Type B pancreatic cell (in vitro differentiated cells): ENCODE measurements around the gene PPT2. TPM values are rescaled to one million over a fixed set of nuclear protein-coding genes. Genes with fewer than 3 reads are reported as not detected.

ENCODE experiments used
- DNase-seq: peaks from one replicate; pipeline ENCODE4 v3.0.0; 2021; ENCODE audit warnings: mixed read lengths; ENCODE audit not compliant: unreplicated experiment; ENCODE audit errors: extremely low spot score
- H3K27ac Mint-ChIP-seq: 2 replicates; pipeline ENCODE4 v1.8.0; 2021; ENCODE audit warnings: mild to moderate bottlenecking, mixed read lengths
- H3K27me3 Mint-ChIP-seq: 2 replicates; pipeline ENCODE4 v1.8.0; 2021; ENCODE audit warnings: mixed read lengths
- H3K36me3 Mint-ChIP-seq: 2 replicates; pipeline ENCODE4 v1.8.0; 2021; ENCODE audit warnings: mixed read lengths
- H3K4me1 Mint-ChIP-seq: one replicate; pipeline ENCODE4 v1.8.0; 2021; ENCODE audit warnings: mixed read lengths; ENCODE audit not compliant: unreplicated experiment
- H3K4me3 Mint-ChIP-seq: 2 replicates; pipeline ENCODE4 v1.8.0; 2021; ENCODE audit warnings: mild to moderate bottlenecking, mixed read lengths
- H3K9me3 Mint-ChIP-seq: 2 replicates; pipeline ENCODE4 v1.8.0; 2021; ENCODE audit warnings: mixed read lengths
- total RNA-seq: library from RNA; stranded (reverse); gene quantifications from 2 replicates; pipeline ENCODE4 v1.2.1, GENCODE V29; 2021; ENCODE audit warnings: low replicate concordance
- TF ChIP-seq, protein P1 (sequence below): fragments of 200-600 bp; sonication (generic); conservative IDR thresholded peaks from 2 replicates; pipeline ENCODE4 v1.5.0; 2021; ENCODE audit warnings: antibody characterized with exemption, mild to moderate bottlenecking

The PPT2 gene
- total RNA-seq, 1 donor from 2014 or later = 46.9 TPM

- Mint-ChIP-seq H3K27ac (peak within 1 kb of the TSS; percentile 97), H3K9me3 (peaks cover 3% of the 10 kb centered on the region), H3K36me3 (peaks cover 7% of the 10 kb centered on the region), H3K4me3 (peak within 1 kb of the TSS; percentile 99), H3K4me1 (peaks cover 32% of the 10 kb centered on the region), H3K27me3 (peaks cover 3% of the 10 kb centered on the region)
- TF ChIP-seq, protein P1, sequence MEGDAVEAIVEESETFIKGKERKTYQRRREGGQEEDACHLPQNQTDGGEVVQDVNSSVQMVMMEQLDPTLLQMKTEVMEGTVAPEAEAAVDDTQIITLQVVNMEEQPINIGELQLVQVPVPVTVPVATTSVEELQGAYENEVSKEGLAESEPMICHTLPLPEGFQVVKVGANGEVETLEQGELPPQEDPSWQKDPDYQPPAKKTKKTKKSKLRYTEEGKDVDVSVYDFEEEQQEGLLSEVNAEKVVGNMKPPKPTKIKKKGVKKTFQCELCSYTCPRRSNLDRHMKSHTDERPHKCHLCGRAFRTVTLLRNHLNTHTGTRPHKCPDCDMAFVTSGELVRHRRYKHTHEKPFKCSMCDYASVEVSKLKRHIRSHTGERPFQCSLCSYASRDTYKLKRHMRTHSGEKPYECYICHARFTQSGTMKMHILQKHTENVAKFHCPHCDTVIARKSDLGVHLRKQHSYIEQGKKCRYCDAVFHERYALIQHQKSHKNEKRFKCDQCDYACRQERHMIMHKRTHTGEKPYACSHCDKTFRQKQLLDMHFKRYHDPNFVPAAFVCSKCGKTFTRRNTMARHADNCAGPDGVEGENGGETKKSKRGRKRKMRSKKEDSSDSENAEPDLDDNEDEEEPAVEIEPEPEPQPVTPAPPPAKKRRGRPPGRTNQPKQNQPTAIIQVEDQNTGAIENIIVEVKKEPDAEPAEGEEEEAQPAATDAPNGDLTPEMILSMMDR = no peak
- peak; percentile 95 for DNase-seq
These were observed 26.0 kb upstream of the PPT2 start, which contains the start of gene ATF6B for GRCh38 chr6:32127717-32128592. Gene ATF6B, minus strand, starts transcription at chr6:32128246. Its CDS starts 39 bp downstream, at chr6:32128207.

GRCh38 chr6:32128751-32129296 is 25.1 kb upstream of the PPT2 start:
- H3K4me1 Mint-ChIP-seq = peaks cover 32% of the 10 kb centered on the region
- H3K27me3 Mint-ChIP-seq = peaks cover 5% of the 10 kb centered on the region
- H3K36me3 Mint-ChIP-seq = peaks cover 7% of the 10 kb centered on the region
- TF ChIP-seq, protein P1 = no peak
- H3K27ac Mint-ChIP-seq = peak overlapping the region; percentile 97
- peak overlapping the region; percentile 99 for H3K4me3 Mint-ChIP-seq
- DNase-seq = no peak
- H3K9me3 Mint-ChIP-seq = peaks cover 3% of the 10 kb centered on the region

GRCh38 chr6:32129297-32130088 is 24.4 kb upstream of the PPT2 start:
- H3K4me1 Mint-ChIP-seq = peaks cover 32% of the 10 kb centered on the region
- TF ChIP-seq, protein P1 = no peak
- H3K36me3 Mint-ChIP-seq = peaks cover 1% of the 10 kb centered on the region
- peaks cover 3% of the 10 kb centered on the region for H3K9me3 Mint-ChIP-seq
- H3K27me3 Mint-ChIP-seq = peaks cover 9% of the 10 kb centered on the region
- peak overlapping the region; percentile 97 for H3K27ac Mint-ChIP-seq
- DNase-seq = no peak
- peak overlapping the region; percentile 98 for H3K4me3 Mint-ChIP-seq

GRCh38 chr6:32131439-32131948 is 22.4 kb upstream of the PPT2 start:
- peaks cover 3% of the 10 kb centered on the region for H3K9me3 Mint-ChIP-seq
- H3K4me3 Mint-ChIP-seq = peak overlapping the region; percentile 74
- DNase-seq = no peak
- peaks cover 16% of the 10 kb centered on the region for H3K27me3 Mint-ChIP-seq
- no peaks in the 10 kb centered on the region for H3K36me3 Mint-ChIP-seq
- TF ChIP-seq, protein P1 = no peak
- peaks cover 32% of the 10 kb centered on the region for H3K4me1 Mint-ChIP-seq
- peak overlapping the region; percentile 33 for H3K27ac Mint-ChIP-seq

- no peak for DNase-seq
- Mint-ChIP-seq H3K4me3 (peak overlapping the region; percentile 76), H3K36me3 (no peaks in the 10 kb centered on the region), H3K27ac (peak overlapping the region; percentile 81), H3K9me3 (peaks cover 3% of the 10 kb centered on the region), H3K27me3 (peaks cover 16% of the 10 kb centered on the region), H3K4me1 (peaks cover 27% of the 10 kb centered on the region)
- TF ChIP-seq, protein P1 = no peak
These were observed 21.8 kb upstream of the PPT2 start for GRCh38 chr6:32132110-32132509.
